H1 (cell line): ENCODE results near the gene TACC2. TPM values are rescaled to one million over a fixed set of nuclear protein-coding genes. Genes with fewer than 3 reads are reported as not detected.
A peak's percentile ranks its signal among the peaks of the same experiment; 100 is the strongest.

Source experiments
- CEBPB ChIP-seq: IDR thresholded peaks from 2 replicates; pipeline ENCODE4 v1.6.1; 2012; ENCODE audit warnings: low read depth, low read length
- CHD2 ChIP-seq: IDR thresholded peaks from 2 replicates; pipeline ENCODE4 v1.6.1; 2012; ENCODE audit warnings: low read length, improper control_type of control experiment
- CTBP2 ChIP-seq: IDR thresholded peaks from 2 replicates; pipeline ENCODE4 v1.7.0; 2011; ENCODE audit warnings: borderline replicate concordance, mild to moderate bottlenecking, moderate library complexity, mixed read lengths, low read length; ENCODE audit not compliant: insufficient read depth, insufficient read length
- GABPA ChIP-seq: IDR thresholded peaks from 2 replicates; pipeline ENCODE4 v1.6.1; 2011; ENCODE audit warnings: mild to moderate bottlenecking, low read length, moderate library complexity, borderline replicate concordance; ENCODE audit not compliant: insufficient read depth
- GTF2F1 ChIP-seq: IDR thresholded peaks from 2 replicates; pipeline ENCODE4 v1.6.1; 2012; ENCODE audit warnings: low read depth, low read length, improper control_type of control experiment, borderline replicate concordance
- JUN ChIP-seq: IDR thresholded peaks from 2 replicates; pipeline ENCODE4 v1.6.1; 2011; ENCODE audit warnings: low read depth, mild to moderate bottlenecking, improper control_type of control experiment, low read length
- JUND ChIP-seq: IDR thresholded peaks from 2 replicates; pipeline ENCODE4 v1.6.1; 2011; ENCODE audit warnings: mild to moderate bottlenecking, improper control_type of control experiment, low read length
- NRF1 ChIP-seq: IDR thresholded peaks from 2 replicates; pipeline ENCODE4 v1.6.1; 2011; ENCODE audit warnings: mild to moderate bottlenecking, low read depth, low read length, improper control_type of control experiment
- RFX5 ChIP-seq: IDR thresholded peaks from 2 replicates; pipeline ENCODE4 v1.6.1; 2011; ENCODE audit warnings: low read depth, low read length, improper control_type of control experiment, borderline replicate concordance
- SUZ12 ChIP-seq: fragments of 200-600 bp; sonication (generic); IDR thresholded peaks from 2 replicates; pipeline ENCODE4 v1.6.1; 2012; ENCODE audit warnings: mild to moderate bottlenecking, inconsistent platforms, low read length, moderate library complexity, mixed read lengths
- TBP ChIP-seq: IDR thresholded peaks from 2 replicates; pipeline ENCODE4 v1.6.1; 2011; ENCODE audit warnings: low read depth, low read length, improper control_type of control experiment
- TEAD4 ChIP-seq: IDR thresholded peaks from 2 replicates; pipeline ENCODE4 v1.6.1; 2012; ENCODE audit warnings: low read depth, low read length, inconsistent platforms, mixed read lengths
- polyA plus RNA-seq, 7 experiments: library from polyadenylated mRNA; depleted of rRNA in 3 of 7; stranded (reverse) in 5 of 7; unstranded in 2 of 7; fragments of >200 nt in 5 of 7; fragments of 200-250 nt in 2 of 7; gene quantifications; 1 replicate in 5 of 7; 2 replicates in 1 of 7; 4 replicates in 1 of 7; pipeline versions ENCODE4 v1.2.1 to v1.2.3, GENCODE V29; 2011 to 2013; ENCODE audit warnings: missing spikeins in 2 of 7, mixed read lengths in 2 of 7
- total RNA-seq: library from RNA; stranded (reverse); fragmentation: NEBNext Ultra II Directional; extraction: Animal tissue kit (Norgen Biotek cat#: 25700); gene quantifications from 2 replicates; pipeline ENCODE4 v1.2.1, GENCODE V29; 2021
- TF ChIP-seq, protein P1 (sequence below), 3 experiments: IDR thresholded peaks; 1 replicate in 2 of 3; 2 replicates in 1 of 3; pipeline versions ENCODE4 v1.5.1 to v1.6.1; 2011; ENCODE audit warnings: low read length in 3 of 3, mild to moderate bottlenecking in 3 of 3, inconsistent platforms in 2 of 3, low read depth in 1 of 3, moderate library complexity in 1 of 3; ENCODE audit not compliant: insufficient read depth in 1 of 3; ENCODE audit errors: control extremely low read depth in 1 of 3
- TF ChIP-seq, protein P2 (sequence below): IDR thresholded peaks from 2 replicates; pipeline ENCODE4 v1.6.1; 2012; ENCODE audit warnings: low read length, inconsistent platforms

Gene TACC2
- total and polyA plus RNA-seq, 2 of the 8 experiments (the other 6 are each of a cell fraction or from before 2014, with no cell fraction given), result 21.2 to 46.6 TPM

DNA sequence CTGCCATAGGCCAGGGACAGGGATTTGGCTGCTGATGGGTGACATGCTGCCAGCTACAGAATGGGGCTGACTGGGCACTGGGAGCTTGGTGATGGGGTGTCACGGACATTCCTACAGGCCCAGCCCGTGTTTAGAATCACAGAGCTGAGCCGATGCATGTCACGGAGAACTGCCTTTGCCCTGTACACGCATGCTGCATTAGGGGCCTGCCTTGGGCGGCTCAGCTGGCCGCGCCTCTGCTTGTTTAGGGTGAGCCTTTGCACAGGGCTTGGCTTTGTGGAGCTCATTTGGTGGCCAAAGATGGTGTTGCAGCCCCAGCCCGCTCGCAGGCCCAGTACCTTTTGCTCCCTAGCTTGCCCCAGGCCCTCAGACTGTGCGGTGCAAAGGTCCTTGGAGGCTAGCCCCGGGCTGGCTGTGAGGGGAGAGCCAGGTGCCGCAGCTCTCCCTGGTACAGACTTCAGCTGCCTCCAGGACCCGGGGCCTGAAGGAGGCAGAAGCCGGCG, 173.8 kb downstream of the TACC2 start (continued):
- no peak for TF ChIP-seq TEAD4
- TF ChIP-seq CEBPB, result no peak
- TF ChIP-seq RFX5, result no peak
- TF ChIP-seq TBP, result no peak
- TF ChIP-seq, protein P1, sequence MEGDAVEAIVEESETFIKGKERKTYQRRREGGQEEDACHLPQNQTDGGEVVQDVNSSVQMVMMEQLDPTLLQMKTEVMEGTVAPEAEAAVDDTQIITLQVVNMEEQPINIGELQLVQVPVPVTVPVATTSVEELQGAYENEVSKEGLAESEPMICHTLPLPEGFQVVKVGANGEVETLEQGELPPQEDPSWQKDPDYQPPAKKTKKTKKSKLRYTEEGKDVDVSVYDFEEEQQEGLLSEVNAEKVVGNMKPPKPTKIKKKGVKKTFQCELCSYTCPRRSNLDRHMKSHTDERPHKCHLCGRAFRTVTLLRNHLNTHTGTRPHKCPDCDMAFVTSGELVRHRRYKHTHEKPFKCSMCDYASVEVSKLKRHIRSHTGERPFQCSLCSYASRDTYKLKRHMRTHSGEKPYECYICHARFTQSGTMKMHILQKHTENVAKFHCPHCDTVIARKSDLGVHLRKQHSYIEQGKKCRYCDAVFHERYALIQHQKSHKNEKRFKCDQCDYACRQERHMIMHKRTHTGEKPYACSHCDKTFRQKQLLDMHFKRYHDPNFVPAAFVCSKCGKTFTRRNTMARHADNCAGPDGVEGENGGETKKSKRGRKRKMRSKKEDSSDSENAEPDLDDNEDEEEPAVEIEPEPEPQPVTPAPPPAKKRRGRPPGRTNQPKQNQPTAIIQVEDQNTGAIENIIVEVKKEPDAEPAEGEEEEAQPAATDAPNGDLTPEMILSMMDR (IDR thresholded peaks at IDR 0.05; ENCODE audit: control extremely low read depth in 1 of 3, insufficient read depth in 1 of 3, low read depth in 1 of 3, low read length in 3 of 3), result peak; percentile 35 to 47 (median 38)
- TF ChIP-seq, protein P2, sequence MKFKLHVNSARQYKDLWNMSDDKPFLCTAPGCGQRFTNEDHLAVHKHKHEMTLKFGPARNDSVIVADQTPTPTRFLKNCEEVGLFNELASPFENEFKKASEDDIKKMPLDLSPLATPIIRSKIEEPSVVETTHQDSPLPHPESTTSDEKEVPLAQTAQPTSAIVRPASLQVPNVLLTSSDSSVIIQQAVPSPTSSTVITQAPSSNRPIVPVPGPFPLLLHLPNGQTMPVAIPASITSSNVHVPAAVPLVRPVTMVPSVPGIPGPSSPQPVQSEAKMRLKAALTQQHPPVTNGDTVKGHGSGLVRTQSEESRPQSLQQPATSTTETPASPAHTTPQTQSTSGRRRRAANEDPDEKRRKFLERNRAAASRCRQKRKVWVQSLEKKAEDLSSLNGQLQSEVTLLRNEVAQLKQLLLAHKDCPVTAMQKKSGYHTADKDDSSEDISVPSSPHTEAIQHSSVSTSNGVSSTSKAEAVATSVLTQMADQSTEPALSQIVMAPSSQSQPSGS, result no peak
- no peak for TF ChIP-seq SUZ12
- no peak for TF ChIP-seq CTBP2
- TF ChIP-seq GABPA, result 0 out of 2 replicates have a peak, but pooled peaks have one; percentile 8
- no peak for TF ChIP-seq NRF1
- TF ChIP-seq JUND, result no peak
- TF ChIP-seq CHD2, result no peak
- no peak for TF ChIP-seq JUN
- TF ChIP-seq GTF2F1, result no peak
